AG08395 (cell line): ENCODE measurements around the gene CLDN7.

Experiments
- DNase-seq: peaks from one replicate; pipeline ENCODE4 v3.0.0; 2012; ENCODE audit warnings: mixed read lengths, low spot score

Gene CLDN7

DNA sequence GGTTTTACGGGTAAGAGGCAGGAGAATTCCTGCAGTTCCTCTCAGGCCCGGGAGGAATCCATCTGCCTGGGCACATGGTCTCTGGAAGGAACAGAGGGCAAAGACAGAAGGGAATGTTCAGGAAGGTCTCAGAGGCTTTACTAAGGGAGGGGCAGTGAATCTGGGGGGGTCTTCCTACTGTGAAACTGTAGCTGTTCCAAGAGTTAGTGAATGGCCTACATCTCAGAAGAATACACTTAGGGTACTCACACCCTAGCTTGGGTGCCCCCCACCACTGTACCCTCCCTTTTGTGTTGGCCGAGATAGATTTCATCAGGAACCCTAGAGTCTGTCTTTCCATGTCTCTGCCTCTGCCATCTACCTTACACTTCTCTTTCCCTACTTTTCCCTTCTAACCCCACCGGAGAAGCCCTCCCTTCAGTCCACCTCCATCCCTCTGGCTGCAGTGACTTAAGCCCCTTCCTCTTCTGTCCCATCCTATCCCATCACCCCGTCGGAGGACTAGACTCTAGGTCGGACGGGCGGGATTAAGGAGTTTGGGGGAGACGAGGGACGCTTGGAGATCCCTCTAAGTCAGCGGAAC lies 43.0 kb downstream of the CLDN7 start:
- no peak for DNase-seq

DNA sequence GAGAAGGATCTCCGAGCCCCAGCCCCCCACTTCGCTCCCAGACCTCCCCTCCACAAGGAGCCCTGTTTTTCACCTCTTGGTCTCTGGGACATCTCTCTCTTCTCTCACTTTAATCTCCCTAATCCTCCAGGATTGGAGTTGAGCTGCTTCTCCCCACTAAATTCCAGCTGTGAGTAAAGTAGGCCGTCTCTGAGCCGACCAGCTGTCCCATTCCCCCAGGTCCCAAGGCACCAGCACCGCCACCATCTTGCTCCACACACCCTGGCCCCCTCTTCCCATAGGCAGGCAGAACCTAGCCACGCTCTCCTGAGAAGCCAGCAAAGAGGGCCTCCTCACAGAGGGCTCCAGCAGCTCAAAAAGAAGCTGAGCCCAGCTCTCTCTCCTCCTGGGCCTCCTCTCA lies 43.5 kb downstream of the CLDN7 start:
- DNase-seq: no peak

DNA sequence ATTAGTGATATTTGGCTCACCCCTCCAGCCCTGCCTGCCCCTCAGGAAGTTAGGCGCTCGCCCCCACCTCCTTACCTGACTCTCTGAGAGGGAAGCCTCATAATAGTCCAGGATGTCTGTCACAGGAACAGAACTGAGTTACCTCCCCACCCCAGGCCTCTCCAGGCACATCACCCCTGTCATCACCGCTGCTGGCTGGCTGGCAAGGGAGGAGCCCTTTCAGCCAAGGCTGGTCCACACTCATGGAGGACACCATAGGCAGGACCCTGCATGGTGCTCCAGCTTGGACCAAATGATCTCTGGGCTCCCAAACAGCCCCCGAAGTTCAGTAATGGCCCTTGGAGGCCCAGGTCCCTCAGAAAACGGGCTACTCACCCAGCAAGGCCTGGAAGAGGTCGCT lies 44.1 kb downstream of the CLDN7 start:
- no peak for DNase-seq

DNA sequence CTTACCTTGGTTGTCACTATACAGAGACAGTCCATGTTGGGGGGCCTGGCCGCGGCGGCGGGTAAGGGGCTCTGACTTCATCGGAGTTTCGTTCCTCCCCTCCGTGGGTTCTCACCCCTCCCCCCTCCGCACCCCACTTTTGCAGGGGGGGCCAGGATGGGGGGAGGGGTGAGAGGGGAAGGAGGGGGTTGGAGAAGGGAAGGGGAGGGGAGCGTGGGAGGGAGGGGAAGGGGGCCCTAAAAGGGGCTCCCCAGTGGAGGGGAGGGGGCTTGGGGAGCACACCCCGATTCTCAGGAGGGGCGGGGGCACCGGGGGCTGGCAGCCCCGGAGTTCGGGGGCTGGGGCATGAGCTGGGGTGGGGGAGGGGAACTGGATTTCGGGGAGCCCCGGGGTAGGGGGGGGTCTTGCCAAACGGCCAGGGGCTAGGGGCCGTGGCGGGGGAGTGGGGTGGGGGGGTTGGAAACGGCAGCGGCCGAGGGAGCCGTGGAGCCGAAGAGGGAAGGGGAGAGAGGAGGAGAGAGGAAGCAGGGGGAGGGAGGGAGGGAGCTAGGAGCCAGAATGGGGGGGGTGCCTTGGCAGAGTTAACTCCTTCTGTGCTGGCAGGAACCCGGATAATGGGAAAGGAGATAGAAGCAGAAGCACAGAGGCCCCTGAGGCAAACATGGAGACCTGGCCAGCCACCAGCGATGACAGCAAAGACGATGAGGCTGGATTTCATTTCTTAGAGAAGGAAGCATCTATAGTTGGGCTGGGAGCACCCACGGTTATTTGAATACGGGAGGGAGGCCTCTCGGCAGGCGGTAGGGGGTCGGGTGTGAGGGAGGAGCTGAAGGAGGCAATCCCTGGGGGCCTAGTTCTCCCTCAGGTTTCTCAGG lies 44.9 kb downstream of the CLDN7 start:
- peak; percentile 74 for DNase-seq

DNA sequence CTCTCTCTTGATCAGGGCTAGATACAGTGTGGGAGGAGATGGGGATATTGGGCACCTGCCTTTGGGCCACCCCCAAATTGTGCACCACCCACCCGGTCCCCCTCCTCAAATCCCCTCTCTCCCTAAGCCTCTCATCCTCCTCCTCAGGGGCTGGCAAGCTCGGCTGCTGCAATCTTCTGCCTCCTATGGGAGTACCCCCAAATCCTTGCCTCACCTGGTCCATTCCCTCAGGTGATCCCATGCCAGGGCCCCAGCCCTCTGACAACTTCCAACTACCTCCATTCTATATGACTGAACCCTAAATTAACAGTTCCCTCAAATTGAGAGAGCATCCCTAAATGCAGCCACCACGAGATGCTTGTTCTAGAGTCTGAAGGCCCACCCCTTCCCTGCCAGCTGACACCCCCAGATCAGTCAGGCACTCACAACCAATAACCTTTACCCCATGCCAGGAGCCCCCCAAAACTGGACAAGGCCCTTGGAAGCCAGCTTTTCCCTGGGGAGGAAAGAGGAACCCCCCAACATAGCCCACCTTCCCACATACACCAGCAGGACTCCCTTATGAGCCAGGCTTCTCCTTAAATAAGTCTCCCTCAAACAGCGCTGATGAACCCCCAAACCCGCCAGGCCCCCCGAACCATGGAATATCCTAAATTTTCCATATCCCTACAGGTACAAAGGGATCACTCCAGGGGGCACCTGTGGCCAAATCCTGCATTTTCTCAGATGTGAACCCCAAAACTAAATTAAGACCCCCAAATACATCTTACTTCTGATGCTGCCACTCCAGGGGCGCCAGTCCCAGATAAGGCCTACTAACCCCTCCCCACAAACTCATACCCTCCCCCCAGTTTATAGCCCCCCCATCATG lies 45.8 kb downstream of the CLDN7 start:
- no peak for DNase-seq

DNA sequence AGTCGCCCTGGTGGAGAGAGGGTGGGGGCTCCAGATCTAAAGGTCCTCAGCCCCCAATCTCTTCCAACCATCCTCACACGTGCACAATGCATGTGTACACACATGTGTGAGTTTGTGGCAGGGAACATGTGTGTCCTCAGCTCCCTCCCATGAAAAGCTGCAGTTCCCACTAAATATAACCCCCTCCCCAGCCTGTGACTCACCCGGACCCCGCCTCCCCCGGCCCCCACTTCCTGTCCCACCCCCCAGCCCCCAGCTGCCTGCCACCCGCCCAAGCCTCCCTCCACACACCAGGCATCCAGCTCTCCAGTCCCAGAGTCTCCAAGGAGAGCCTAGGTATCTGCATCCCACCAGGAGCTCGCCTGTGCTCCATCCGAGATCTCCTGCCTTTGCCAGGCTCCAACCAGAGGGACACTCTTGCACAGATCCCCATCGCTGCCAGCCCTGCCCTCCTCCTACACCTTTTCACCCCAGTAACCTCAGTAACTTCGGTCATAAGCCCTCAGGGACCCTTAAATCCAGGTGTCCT lies 46.6 kb downstream of the CLDN7 start:
- DNase-seq: no peak

DNA sequence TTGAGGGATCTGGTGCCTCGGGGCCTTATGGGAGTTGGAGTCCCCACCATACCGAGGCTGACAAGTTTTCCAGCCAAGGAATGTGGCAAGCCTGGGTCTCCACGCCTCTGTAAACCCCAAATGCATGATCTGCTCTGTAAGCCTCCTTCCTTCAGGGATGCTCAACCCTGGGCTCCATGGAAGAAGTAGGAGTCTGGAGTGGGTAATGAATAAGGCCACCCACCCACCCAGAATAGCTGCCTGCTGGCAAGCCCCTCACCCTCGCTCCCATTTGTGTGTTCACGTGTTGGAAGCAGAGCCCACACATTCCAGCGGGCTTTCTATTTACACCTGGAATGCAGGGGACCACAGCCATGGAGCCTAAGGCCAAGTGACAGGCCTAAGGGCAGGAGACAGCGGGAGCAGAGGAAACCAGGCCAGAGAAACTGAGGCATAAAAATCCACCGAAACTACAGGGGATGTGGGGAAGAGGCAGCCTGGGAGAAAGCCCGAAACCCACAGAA lies 47.1 kb downstream of the CLDN7 start:
- no peak for DNase-seq

DNA sequence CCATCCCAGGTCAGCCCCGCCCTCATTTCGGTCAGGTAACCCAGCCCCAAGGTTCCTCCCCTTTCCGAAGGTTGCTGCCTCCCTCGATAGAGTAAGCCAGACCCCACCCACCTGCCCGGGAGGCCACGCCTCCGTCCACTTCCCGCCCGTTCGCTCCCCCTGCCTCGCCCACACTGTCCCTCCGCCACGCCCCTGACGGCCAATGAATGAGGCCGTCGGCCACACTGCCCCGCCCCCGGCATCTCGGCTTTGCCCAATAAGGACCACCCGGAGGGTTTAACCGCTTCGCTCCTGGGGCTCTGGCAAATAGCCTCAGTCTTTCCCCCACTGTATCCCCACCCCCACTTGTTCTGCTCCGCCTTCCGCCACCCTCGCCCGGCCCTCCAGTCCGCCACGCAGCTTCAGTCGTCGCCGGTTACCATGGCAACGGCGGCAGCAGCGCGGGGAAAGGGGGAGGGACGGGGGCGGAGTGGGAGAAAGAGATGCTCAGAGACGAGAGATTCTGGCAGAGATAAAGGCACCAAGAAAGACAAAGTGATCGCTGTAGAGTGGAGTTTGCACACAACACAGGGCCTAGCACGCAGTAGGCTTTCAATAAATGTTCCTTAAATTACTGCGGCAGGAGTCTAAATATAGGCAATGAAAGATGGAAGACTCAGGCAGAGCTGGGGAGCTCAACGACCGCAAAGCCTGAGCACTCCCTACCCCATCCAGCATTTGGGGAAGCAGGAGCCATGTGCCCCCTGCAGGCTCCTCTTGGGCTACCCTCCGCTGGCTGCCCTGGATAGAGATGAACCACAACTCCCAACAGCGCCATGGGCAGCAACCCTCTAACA lies 47.8 kb downstream of the CLDN7 start:
- DNase-seq: peak; percentile 95

DNA sequence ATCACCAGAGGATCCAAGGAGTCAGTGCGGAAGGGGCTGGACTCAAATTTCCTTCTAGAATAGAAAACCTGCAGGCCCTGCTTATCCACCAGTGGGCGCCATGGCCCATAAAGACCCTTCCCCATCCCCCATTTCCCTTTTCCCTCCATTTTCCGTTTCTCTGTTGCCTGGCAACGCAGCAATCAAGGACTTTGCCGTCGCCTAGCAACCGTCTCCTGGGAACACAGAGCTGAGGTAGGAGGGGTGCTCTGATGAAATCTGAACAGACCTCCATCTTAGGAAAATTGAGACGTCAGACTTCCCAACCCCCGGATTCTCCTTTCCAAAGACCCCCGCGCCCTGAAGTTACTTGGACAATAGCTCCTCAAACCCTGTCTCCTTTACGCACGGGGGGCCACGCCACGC lies 48.4 kb downstream of the CLDN7 start:
- peak; percentile 60 for DNase-seq

DNA sequence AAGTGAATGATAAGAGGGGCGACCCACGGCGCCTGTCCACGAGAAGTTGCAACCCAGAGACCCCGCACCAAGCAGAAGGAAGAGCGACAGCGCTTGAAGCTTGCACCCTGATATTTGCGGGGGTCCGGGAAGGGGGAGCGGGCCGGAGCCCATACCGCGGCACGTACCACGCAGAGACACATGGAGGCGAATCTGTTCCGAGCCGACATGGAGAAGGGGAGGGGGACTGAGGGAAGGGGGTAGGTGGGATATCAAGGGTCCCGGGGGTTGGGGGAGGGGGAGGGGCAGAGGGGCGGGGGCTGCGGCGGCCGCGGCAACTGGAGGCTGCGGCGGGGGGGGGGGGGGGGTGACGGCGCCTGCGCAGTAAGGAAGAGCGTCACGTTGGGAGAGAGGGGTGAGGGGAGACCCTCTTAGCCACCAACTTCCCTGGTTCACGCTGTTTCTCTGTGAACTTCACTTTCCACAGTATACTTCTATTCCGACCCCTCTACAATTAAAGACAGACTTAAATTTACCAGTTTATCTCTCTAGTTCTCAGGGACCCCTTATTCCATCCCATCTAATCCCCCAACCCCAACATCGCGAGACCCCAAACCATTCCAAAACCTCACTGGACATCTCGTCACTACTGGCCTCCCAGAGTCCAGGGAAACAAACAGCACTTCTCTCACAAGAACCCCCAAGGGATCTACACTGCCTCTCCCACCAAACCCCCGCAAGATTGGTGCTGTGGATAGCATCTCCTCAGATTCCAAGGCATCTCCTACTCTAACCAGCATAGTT lies 50.6 kb downstream of the CLDN7 start:
- no peak for DNase-seq
